Measurements from ENCODE around the gene DSTYK. TPM values are rescaled to one million over a fixed set of nuclear protein-coding genes. Genes with fewer than 3 reads are reported as not detected.

DSTYK gene
- total and polyA plus RNA-seq, 2 donors (not counting 3 experiments of a cell fraction or from before 2014, with no cell fraction given) = 3.6 to 8.7 TPM

DNA sequence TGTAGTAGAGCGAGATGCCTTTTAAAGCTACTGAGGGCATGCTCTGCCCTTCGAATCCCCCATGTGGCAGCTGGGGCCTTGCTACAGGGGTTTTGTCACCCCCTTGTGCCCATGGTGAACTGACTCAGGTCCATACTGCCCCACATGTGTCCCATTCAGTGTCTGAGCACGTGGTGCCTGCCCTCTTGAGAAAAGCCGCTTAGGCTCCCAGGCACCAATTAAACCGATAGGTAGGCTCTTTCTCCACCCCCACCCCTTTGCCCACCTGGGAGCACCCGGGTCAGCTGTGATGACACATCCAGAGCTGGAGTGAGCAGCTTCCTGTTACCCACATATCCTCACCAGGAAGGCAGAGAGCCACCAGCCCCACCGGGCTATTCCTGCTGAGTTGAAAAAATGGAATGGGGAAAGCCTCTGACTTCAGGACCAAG, 46.8 kb upstream of the DSTYK start:
- no TSS peak for BruUV-seq (replicated peaks)
- H3K27ac ChIP-seq (ENCODE audit: insufficient read depth, low read depth, low read length) = no peak overlapping the region
- ChIA-PET CTCF (interaction anchor here (0.7 to 7.2 kb wide), 9 partner anchors 15 to 316 kb away, joined by 3 to 113 read pairs (median 15); partner anchors contain the start of gene TMCC2), POLR2A (no interaction called here)
- H3K9me3 ChIP-seq (replicated peaks; ENCODE audit: control insufficient read depth, insufficient read depth, low read length) = no peaks in the 10 kb centered on the region
- H3K79me2 ChIP-seq (ENCODE audit: control insufficient read depth, insufficient read depth, low read length) = no peaks in the 10 kb centered on the region
- no peaks in the 10 kb centered on the region for H3K27me3 ChIP-seq (ENCODE audit: control insufficient read depth in 2 of 2, insufficient read depth in 2 of 2, low read length in 2 of 2)
- peaks cover 18% of the 10 kb centered on the region for H3K4me1 ChIP-seq (ENCODE audit: control insufficient read depth, extremely low read depth, insufficient read depth, low read length)
- no peaks in the 10 kb centered on the region for H3K9me1 ChIP-seq (replicated peaks; ENCODE audit: control insufficient read depth, extremely low read depth, insufficient read depth, low read length)
- no peak overlapping the region for H3K4me2 ChIP-seq (ENCODE audit: insufficient read depth, low read length)
- no peak overlapping the region for H3K9ac ChIP-seq (replicated peaks; ENCODE audit: extremely low read depth, insufficient read depth, low read length)
- no peaks in the 10 kb centered on the region for H4K20me1 ChIP-seq (replicated peaks; ENCODE audit: control insufficient read depth, extremely low read depth, insufficient read depth, low read length)
- dilution Hi-C loops (cut with MboI; ENCODE audit: extremely low pct_ligation_motif_present, low sequenced_read_pairs) (no loop called here), intact Hi-C loops (cut with micrococcal nuclease) (no loop called here)
- no peak overlapping the region for H2AFZ ChIP-seq (ENCODE audit: low read depth, low read length)
- DNase-seq (ENCODE audit: low read depth, low spot score) (no peak), FAIRE-seq (no peak)
- no peak for TF ChIP-seq JUN (IDR thresholded peaks at IDR 0.05; ENCODE audit: borderline replicate concordance, insufficient read depth, insufficient read length, low read depth)
- no peak for TF ChIP-seq MYC (IDR thresholded peaks at IDR 0.05; ENCODE audit: low read depth, low read length)
- no peak for TF ChIP-seq GATA2 (IDR thresholded peaks at IDR 0.05; ENCODE audit: insufficient read depth, insufficient read length, low read depth, low read length)
- TF ChIP-seq, protein P1, sequence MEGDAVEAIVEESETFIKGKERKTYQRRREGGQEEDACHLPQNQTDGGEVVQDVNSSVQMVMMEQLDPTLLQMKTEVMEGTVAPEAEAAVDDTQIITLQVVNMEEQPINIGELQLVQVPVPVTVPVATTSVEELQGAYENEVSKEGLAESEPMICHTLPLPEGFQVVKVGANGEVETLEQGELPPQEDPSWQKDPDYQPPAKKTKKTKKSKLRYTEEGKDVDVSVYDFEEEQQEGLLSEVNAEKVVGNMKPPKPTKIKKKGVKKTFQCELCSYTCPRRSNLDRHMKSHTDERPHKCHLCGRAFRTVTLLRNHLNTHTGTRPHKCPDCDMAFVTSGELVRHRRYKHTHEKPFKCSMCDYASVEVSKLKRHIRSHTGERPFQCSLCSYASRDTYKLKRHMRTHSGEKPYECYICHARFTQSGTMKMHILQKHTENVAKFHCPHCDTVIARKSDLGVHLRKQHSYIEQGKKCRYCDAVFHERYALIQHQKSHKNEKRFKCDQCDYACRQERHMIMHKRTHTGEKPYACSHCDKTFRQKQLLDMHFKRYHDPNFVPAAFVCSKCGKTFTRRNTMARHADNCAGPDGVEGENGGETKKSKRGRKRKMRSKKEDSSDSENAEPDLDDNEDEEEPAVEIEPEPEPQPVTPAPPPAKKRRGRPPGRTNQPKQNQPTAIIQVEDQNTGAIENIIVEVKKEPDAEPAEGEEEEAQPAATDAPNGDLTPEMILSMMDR (IDR thresholded peaks at IDR 0.05; ENCODE audit: extremely low read depth in 1 of 2, insufficient read depth in 1 of 2, low read depth in 1 of 2, low read length in 2 of 2) = no peak
- no peak for TF ChIP-seq FOS (IDR thresholded peaks at IDR 0.05; ENCODE audit: borderline replicate concordance, insufficient read depth, low read length)
- TF ChIP-seq EZH2 (IDR thresholded peaks at IDR 0.05; ENCODE audit: borderline replicate concordance, low read depth, low read length, severe bottlenecking) = no peak
- TF ChIP-seq, protein P2, sequence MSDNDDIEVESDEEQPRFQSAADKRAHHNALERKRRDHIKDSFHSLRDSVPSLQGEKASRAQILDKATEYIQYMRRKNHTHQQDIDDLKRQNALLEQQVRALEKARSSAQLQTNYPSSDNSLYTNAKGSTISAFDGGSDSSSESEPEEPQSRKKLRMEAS (IDR thresholded peaks at IDR 0.05; ENCODE audit: insufficient read depth, insufficient read length) = no peak
- TF ChIP-seq POLR2AphosphoS5 (IDR thresholded peaks at IDR 0.05; ENCODE audit: insufficient read depth, low read depth, low read length) = no peak
- TF ChIP-seq POLR2A (IDR thresholded peaks at IDR 0.05; ENCODE audit: low read depth, low read length) = no peak
- no peaks in the 10 kb centered on the region for H3K36me3 ChIP-seq (ENCODE audit: control insufficient read depth in 2 of 2, extremely low read depth in 1 of 2, insufficient read depth in 2 of 2, low read length in 2 of 2)
- H3K4me3 ChIP-seq (replicated peaks in 1 of 3; ENCODE audit: insufficient read depth in 1 of 3, low read depth in 1 of 3, low read length in 3 of 3) = no peak overlapping the region
